ENCODE measurements around the gene DAP.

DAP gene

DNA sequence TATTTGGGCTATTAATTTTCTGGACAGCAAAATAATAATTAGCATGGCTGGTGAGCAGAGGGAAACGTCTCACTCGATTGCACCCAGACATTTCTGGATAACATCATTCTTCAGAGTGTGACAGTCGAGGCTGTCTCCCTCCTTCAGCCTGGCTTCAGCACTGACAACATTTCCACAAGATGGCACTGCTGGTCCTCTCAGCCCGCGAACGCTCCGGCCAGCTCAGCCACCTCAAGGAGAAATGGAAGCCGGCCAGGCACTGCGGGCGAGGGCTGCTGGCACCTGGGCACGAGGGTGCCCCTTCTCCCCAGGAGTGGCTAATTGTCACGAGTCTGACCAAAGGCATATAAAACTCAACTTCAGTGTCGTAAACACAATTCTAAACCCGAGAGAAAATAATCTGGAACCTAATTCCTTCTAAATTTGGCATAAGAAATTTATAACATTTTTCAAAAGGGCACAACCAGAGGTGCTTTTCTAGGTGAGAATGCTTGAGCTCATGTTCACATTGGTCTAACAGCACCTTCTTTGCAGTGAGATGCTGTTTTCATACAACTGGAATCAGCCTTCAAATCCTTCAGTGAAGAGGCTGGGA, 65.9 kb downstream of the DAP start:
- no peak overlapping the region for H3K4me3 ChIP-seq (replicated peaks; ENCODE audit: low read depth, low read length)
- TF ChIP-seq, protein P1, sequence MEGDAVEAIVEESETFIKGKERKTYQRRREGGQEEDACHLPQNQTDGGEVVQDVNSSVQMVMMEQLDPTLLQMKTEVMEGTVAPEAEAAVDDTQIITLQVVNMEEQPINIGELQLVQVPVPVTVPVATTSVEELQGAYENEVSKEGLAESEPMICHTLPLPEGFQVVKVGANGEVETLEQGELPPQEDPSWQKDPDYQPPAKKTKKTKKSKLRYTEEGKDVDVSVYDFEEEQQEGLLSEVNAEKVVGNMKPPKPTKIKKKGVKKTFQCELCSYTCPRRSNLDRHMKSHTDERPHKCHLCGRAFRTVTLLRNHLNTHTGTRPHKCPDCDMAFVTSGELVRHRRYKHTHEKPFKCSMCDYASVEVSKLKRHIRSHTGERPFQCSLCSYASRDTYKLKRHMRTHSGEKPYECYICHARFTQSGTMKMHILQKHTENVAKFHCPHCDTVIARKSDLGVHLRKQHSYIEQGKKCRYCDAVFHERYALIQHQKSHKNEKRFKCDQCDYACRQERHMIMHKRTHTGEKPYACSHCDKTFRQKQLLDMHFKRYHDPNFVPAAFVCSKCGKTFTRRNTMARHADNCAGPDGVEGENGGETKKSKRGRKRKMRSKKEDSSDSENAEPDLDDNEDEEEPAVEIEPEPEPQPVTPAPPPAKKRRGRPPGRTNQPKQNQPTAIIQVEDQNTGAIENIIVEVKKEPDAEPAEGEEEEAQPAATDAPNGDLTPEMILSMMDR (IDR thresholded peaks at IDR 0.05; ENCODE audit: low read length, missing control alignments) = peak; percentile 85
- peak; percentile 75 for DNase-seq (ENCODE audit: low read depth)

DNA sequence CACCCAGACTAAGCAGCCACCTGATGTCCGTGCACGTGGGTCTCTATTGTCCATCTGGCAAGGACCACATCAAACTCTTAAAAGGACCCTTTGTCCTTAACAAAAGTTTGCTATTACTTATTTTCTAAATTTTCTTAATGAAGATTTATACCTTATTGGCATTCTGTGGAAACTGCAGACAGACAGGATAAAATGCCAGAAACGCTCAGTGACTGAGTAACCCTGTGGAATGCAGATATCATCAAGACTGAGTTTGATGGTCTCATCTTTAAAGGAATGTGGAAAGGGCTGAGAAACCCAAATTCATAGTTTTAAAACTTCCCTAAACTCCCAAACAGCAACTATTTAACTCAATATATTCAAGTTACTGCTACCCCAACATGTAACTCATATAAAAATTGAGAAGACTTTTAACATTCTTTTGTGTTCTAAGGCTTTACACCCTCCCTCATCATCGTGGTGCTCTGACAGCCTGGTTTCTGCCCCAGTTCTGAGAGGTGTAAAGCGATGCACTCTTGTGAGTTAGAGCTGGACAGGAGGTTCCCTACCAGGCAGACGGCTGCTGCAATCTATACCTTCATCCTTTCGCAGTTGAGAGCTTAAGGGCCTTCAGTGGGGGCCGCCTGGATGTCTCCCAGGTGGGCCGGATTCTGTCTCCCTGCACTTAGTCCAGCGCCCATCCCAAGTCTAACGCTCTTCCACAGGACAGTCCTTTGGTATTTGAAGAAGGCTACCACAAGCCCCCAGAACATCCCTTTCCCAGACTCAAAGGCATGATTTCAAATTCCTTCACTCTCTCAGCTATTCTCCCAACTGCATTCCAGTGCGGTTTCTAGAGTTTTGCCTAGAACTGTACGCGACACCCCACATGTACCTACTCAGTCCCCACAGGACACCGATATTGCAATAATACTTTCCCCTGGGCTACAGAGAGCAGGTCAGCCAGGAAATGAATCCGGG, 68.9 kb downstream of the DAP start:
- DNase-seq (ENCODE audit: low read depth) = peak; percentile 47
- TF ChIP-seq, protein P1 (IDR thresholded peaks at IDR 0.05; ENCODE audit: low read length, missing control alignments) = no peak
- H3K4me3 ChIP-seq (replicated peaks; ENCODE audit: low read depth, low read length) = no peak overlapping the region

DNA sequence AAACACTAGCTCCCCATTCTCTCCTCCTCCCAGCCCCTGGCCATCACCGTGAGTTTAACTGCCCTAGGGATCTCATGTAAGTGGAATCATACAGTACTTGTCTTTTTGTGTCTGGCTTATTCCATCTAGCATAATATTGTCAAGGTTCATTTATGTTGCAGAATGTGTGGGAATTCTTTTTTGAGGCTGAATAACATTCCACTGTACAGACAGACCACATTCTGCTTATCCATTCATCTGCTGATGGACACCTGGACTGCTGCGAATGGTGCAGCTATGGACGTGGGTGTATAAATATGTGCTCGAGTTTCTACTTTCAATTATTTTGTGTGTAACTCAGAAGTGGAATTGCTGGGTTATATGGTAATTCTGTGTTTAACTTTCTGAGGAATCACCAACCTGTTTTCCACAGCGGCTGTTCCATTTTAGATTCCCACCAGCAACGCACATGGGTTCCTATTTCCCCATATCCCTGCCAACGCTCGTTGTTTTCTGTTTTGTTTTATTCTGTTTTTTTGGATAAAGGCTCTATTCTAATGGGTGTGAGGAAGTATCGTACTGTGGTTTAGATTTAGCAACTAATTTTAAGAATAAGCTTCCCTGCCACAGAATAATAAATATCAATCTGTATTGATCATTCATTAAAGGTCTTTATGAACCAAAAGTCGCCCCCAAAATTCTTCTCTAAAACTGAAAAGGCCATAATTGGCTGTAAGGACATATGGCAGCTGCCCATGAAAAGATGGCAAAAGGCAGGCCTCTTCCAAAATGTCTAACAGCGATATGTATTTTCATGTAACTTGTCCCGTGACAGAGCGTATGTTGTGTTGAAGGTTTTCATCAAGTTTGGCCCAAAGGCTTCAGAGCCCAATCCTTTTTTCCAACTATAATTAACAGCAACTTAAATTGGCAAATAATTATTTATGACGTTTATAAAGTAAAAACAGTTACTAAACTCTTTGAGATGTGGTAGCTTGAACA, 70.3 kb downstream of the DAP start:
- no peak overlapping the region for H3K4me3 ChIP-seq (replicated peaks; ENCODE audit: low read depth, low read length)
- TF ChIP-seq, protein P1 (IDR thresholded peaks at IDR 0.05; ENCODE audit: low read length, missing control alignments) = no peak
- DNase-seq (ENCODE audit: low read depth) = no peak

DNA sequence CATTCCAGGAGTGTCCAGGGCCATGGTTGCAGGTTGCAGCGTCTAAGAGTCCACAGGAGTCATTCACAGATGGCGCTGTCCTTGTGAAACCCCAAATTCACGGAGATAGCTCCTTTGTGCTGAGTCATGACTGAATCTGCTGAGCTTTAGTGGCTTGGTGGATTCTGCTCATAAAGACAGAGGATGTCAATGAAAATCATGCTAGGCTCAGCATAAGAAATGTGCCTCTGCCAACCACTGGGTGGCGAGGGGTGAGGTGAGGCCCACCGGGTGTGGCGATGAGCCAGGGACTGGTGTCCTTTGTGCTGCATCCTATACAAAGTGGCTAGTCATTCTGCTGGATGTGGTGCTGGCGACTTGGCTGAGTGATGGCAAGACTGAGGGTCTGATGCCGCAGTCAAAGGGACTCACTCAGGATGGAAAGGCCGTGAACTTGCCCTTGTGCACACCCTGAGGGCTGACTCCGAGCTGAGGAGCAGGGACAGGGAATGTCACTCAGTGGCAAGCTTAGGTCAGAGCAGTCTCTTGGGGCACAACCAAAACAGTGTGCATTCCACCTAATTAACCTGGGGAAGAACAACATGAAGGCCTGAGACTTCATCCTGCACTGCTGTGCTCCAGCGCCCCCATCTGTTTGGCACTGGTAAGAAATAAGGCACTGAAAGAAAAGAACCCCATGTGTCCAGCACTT, 71.5 kb downstream of the DAP start:
- H3K4me3 ChIP-seq (replicated peaks; ENCODE audit: low read depth, low read length) = no peak overlapping the region
- TF ChIP-seq, protein P1 (IDR thresholded peaks at IDR 0.05; ENCODE audit: low read length, missing control alignments) = peak; percentile 42
- DNase-seq (ENCODE audit: low read depth) = peak; percentile 24

DNA sequence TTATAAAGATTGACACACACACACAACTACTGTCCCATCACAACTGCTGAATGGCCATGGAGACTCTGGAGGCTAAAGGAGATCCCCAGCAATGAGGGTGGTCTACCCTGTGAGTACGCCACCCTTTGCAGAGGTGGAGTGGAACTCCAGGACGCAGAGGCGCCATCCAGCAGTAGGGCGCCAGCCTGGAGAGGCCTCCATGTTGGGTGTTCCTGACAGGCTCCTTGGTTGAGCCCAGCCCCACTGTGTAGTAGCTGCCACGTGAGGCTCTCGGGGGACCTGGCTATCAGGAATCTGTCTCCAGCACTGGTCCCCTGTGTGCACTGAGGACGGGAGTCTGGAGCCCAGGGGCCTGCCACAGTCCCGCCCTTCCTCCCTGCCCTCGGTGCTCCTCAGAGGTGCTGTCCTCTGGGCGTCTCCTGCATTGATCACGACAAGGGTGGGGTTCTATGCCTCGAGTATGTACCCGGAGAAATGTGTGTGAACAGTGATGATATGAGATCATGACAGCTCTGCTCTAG, 72.3 kb downstream of the DAP start:
- TF ChIP-seq, protein P1 (IDR thresholded peaks at IDR 0.05; ENCODE audit: low read length, missing control alignments) = no peak
- H3K4me3 ChIP-seq (replicated peaks; ENCODE audit: low read depth, low read length) = no peak overlapping the region
- no peak for DNase-seq (ENCODE audit: low read depth)

DNA sequence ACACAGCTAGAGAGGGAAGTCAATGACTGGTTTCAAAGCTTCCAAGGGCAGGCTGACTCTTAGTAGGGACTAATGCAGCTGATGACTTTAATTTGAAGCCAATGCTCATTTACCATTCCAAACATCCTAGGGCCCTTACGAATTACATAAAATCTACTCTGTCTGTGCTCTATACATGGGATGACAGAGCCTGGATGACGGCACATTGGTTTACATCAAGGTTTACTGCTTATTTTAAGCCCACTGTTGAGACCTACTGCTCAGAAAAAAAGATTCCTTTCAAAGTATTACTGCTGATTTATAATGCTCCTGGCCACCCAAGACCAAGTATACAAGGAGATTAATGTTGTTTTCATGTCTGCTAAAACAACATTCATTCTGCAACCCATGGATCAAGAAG, 74.1 kb downstream of the DAP start:
- TF ChIP-seq, protein P1 (IDR thresholded peaks at IDR 0.05; ENCODE audit: low read length, missing control alignments) = no peak
- DNase-seq (ENCODE audit: low read depth) = no peak
- no peak overlapping the region for H3K4me3 ChIP-seq (replicated peaks; ENCODE audit: low read depth, low read length)
